Fibroblast of lung (primary cell): ENCODE measurements around the gene SPO11.

Experiments
- CTCF ChIP-seq, 2 donors: IDR thresholded peaks in 1 of 2; conservative IDR thresholded peaks in 1 of 2; 1 replicate in 1 of 2; 2 replicates in 1 of 2; pipeline ENCODE4 v1.5.1; 2011 to 2012; ENCODE audit warnings: low read length in 2 of 2, control low read depth in 1 of 2, inconsistent platforms in 1 of 2, low read depth in 1 of 2, mild to moderate bottlenecking in 1 of 2
- EZH2 ChIP-seq: IDR thresholded peaks from 2 replicates; pipeline ENCODE4 v1.5.1; 2012; ENCODE audit warnings: low read length, control low read depth, mild to moderate bottlenecking; ENCODE audit errors: missing control alignments

- TF ChIP-seq CTCF (conservative IDR thresholded peaks at IDR 0.05 in 1 of 2, IDR thresholded peaks at IDR 0.05 in 1 of 2; ENCODE audit: low read depth in 1 of 2, low read length in 2 of 2) (no peak), EZH2 (no peak)
Measured at GRCh38 chr20:57319584-57319983, 10.0 kb upstream of the SPO11 start.
